ENCODE data around the gene PRDM15.

PRDM15 gene

GRCh38 chr21:41834926-41835663 is 44.0 kb downstream of the PRDM15 start:
- no peak overlapping the region for H3K4me3 ChIP-seq (ENCODE audit: insufficient read depth in 1 of 2, low read depth in 1 of 2, low read length in 2 of 2)
- WGBS, result 97% methylated on average over 42 of the region's 42 CpGs

GRCh38 chr21:41834252-41834925 is 44.8 kb downstream of the PRDM15 start:
- H3K18ac ChIP-seq (ENCODE audit: low read depth in 1 of 2, low read length in 2 of 2), result no peak overlapping the region
- no peak overlapping the region for H4K91ac ChIP-seq (ENCODE audit: low read length)
- H2AFZ ChIP-seq (ENCODE audit: low read depth, low read length), result no peak overlapping the region
- H2BK5ac ChIP-seq (ENCODE audit: low read depth, low read length, poor library complexity, severe bottlenecking), result no peak overlapping the region
- H2BK15ac ChIP-seq (ENCODE audit: low read depth, poor library complexity, severe bottlenecking), result no peak overlapping the region
- no peak overlapping the region for H3K4me3 ChIP-seq (ENCODE audit: insufficient read depth in 1 of 2, low read depth in 1 of 2, low read length in 2 of 2)
- WGBS, result 92% methylated on average over 25 of the region's 25 CpGs
- no peak overlapping the region for H3K4me2 ChIP-seq (ENCODE audit: low read length, poor library complexity, severe bottlenecking)
- H2BK120ac ChIP-seq (ENCODE audit: low read depth, low read length), result no peak overlapping the region
- no peak overlapping the region for H2BK12ac ChIP-seq (ENCODE audit: low read length in 2 of 2)
- no peaks in the 10 kb centered on the region for H3K27me3 ChIP-seq (ENCODE audit: control insufficient read depth in 1 of 2, insufficient read depth in 1 of 2, low read length in 2 of 2)
- peaks cover 54 to 66% of the 10 kb centered on the region in 2 experiments for H3K36me3 ChIP-seq (ENCODE audit: control insufficient read depth in 1 of 2, insufficient read depth in 2 of 2, low read depth in 1 of 2, low read length in 2 of 2)
- peaks cover 2% of the 10 kb centered on the region for H3K4me1 ChIP-seq (ENCODE audit: control insufficient read depth, insufficient read depth, low read depth, low read length)
- no peak overlapping the region for H3K23ac ChIP-seq (ENCODE audit: low read length in 2 of 2)
- no peak overlapping the region for H3K14ac ChIP-seq (ENCODE audit: low read length in 2 of 2)
- no peak overlapping the region for H3K27ac ChIP-seq (ENCODE audit: low read length, poor library complexity, severe bottlenecking)
- no peaks in the 10 kb centered on the region for H3K9me3 ChIP-seq (ENCODE audit: control insufficient read depth, low read length)
- H4K8ac ChIP-seq (ENCODE audit: low read length), result no peak overlapping the region
- H2AK5ac ChIP-seq (ENCODE audit: low read length, severe bottlenecking), result no peak overlapping the region
- no peak overlapping the region for H3K4ac ChIP-seq (ENCODE audit: low read depth in 1 of 2, low read length in 2 of 2)
- H3K9ac ChIP-seq (ENCODE audit: low read length), result no peak overlapping the region
- H3K79me1 ChIP-seq (replicated peaks; ENCODE audit: low read length, poor library complexity, severe bottlenecking), result peaks cover 4% of the 10 kb centered on the region
- DNase-seq, result no peak

More at GRCh38 chr21:41834926-41835663, 44.0 kb downstream of the PRDM15 start:
- Histone ChIP-seq H4K91ac (ENCODE audit: low read length) (no peak overlapping the region), H3K18ac (ENCODE audit: low read depth in 1 of 2, low read length in 2 of 2) (no peak overlapping the region), H2AFZ (ENCODE audit: low read depth, low read length) (no peak overlapping the region), H2BK120ac (ENCODE audit: low read depth, low read length) (no peak overlapping the region), H3K14ac (ENCODE audit: low read length in 2 of 2) (no peak overlapping the region), H2AK5ac (ENCODE audit: low read length, severe bottlenecking) (no peak overlapping the region), H3K27me3 (ENCODE audit: control insufficient read depth in 1 of 2, insufficient read depth in 1 of 2, low read length in 2 of 2) (no peaks in the 10 kb centered on the region), H3K36me3 (ENCODE audit: control insufficient read depth in 1 of 2, insufficient read depth in 2 of 2, low read depth in 1 of 2, low read length in 2 of 2) (peaks cover 54 to 69% of the 10 kb centered on the region in 2 experiments), H2BK12ac (ENCODE audit: low read length in 2 of 2) (no peak overlapping the region), H2BK15ac (ENCODE audit: low read depth, poor library complexity, severe bottlenecking) (no peak overlapping the region), H3K4me1 (ENCODE audit: control insufficient read depth, insufficient read depth, low read depth, low read length) (peaks cover 2% of the 10 kb centered on the region), H4K8ac (ENCODE audit: low read length) (no peak overlapping the region), H2BK5ac (ENCODE audit: low read depth, low read length, poor library complexity, severe bottlenecking) (no peak overlapping the region), H3K9me3 (ENCODE audit: control insufficient read depth, low read length) (no peaks in the 10 kb centered on the region), H3K79me1 (replicated peaks; ENCODE audit: low read length, poor library complexity, severe bottlenecking) (peaks cover 4% of the 10 kb centered on the region), H3K4ac (ENCODE audit: low read depth in 1 of 2, low read length in 2 of 2) (no peak overlapping the region), H3K4me2 (ENCODE audit: low read length, poor library complexity, severe bottlenecking) (no peak overlapping the region), H3K9ac (ENCODE audit: low read length) (no peak overlapping the region), H3K23ac (ENCODE audit: low read length in 2 of 2) (no peak overlapping the region), H3K27ac (ENCODE audit: low read length, poor library complexity, severe bottlenecking) (no peak overlapping the region)
- no peak for DNase-seq

- Histone ChIP-seq H2AK5ac (ENCODE audit: low read length, severe bottlenecking) (no peak overlapping the region), H3K36me3 (ENCODE audit: control insufficient read depth in 1 of 2, insufficient read depth in 2 of 2, low read depth in 1 of 2, low read length in 2 of 2) (peaks cover 49 to 61% of the 10 kb centered on the region in 2 experiments), H4K91ac (ENCODE audit: low read length) (no peak overlapping the region), H2BK15ac (ENCODE audit: low read depth, poor library complexity, severe bottlenecking) (no peak overlapping the region), H2BK5ac (ENCODE audit: low read depth, low read length, poor library complexity, severe bottlenecking) (no peak overlapping the region), H3K9me3 (ENCODE audit: control insufficient read depth, low read length) (no peaks in the 10 kb centered on the region), H3K27ac (ENCODE audit: low read length, poor library complexity, severe bottlenecking) (no peak overlapping the region), H3K4ac (ENCODE audit: low read depth in 1 of 2, low read length in 2 of 2) (no peak overlapping the region), H3K4me1 (ENCODE audit: control insufficient read depth, insufficient read depth, low read depth, low read length) (peaks cover 2% of the 10 kb centered on the region), H3K4me3 (ENCODE audit: insufficient read depth in 1 of 2, low read depth in 1 of 2, low read length in 2 of 2) (no peak overlapping the region), H2BK12ac (ENCODE audit: low read length in 2 of 2) (no peak overlapping the region), H3K23ac (ENCODE audit: low read length in 2 of 2) (no peak overlapping the region), H3K79me1 (replicated peaks; ENCODE audit: low read length, poor library complexity, severe bottlenecking) (peaks cover 4% of the 10 kb centered on the region), H2BK120ac (ENCODE audit: low read depth, low read length) (no peak overlapping the region), H2AFZ (ENCODE audit: low read depth, low read length) (no peak overlapping the region), H3K27me3 (ENCODE audit: control insufficient read depth in 1 of 2, insufficient read depth in 1 of 2, low read length in 2 of 2) (no peaks in the 10 kb centered on the region), H3K9ac (ENCODE audit: low read length) (no peak overlapping the region), H4K8ac (ENCODE audit: low read length) (no peak overlapping the region), H3K14ac (ENCODE audit: low read length in 2 of 2) (no peak overlapping the region), H3K18ac (ENCODE audit: low read depth in 1 of 2, low read length in 2 of 2) (no peak overlapping the region), H3K4me2 (ENCODE audit: low read length, poor library complexity, severe bottlenecking) (no peak overlapping the region)
- no peak for DNase-seq
- 99% methylated on average over 12 of the region's 13 CpGs for WGBS
These were observed 45.5 kb downstream of the PRDM15 start for GRCh38 chr21:41833497-41834115.

Data from mesenchymal stem cell (in vitro differentiated cells and primary cell).